ENCODE data around the gene RAB11FIP4.

RAB11FIP4 gene

DNA sequence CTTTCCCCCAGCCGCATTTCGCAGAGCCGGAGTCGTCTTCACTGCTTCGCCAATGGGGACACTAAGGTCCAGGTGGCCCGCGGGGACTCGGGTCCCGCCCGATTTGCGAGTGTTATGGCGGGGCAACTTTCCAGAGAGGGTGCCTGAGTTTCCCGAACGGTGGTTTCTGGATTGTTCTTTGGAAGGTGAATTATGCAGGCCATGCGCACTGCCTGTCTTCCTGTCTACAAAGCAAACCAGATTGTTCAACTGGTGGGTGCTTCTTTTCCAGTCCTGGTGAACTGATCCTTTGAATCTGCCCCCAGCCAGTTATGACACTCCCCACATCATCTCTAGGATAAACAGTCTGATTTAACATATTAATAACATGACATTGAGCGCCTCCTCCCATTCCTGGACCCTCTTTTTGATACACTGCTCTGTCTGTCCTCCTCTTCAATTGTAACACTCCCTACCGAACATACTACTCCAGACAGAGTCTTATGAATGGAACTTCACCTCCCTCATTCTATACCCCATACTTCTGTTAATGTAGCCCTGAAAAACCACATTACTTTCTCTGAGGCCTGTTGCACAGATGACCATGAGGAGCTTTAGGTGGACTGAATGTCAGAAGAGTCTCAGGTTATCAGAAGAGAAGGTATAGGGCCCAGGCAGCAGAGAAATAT lies 159.0 kb downstream of the RAB11FIP4 start:
- H3K27ac ChIP-seq: peak overlapping the region; percentile 97
- TF ChIP-seq CTCF (conservative IDR thresholded peaks at IDR 0.05): 0 out of 2 replicates have a peak, but pooled peaks have one; percentile 3

GRCh38 chr17:31552568-31552967 lies 161.1 kb downstream of the RAB11FIP4 start:
- no peak for TF ChIP-seq CTCF (conservative IDR thresholded peaks at IDR 0.05)

GRCh38 chr17:31553506-31553905 lies 162.0 kb downstream of the RAB11FIP4 start:
- no peak overlapping the region for H3K27ac ChIP-seq
- no peak for TF ChIP-seq CTCF (conservative IDR thresholded peaks at IDR 0.05)

More at GRCh38 chr17:31552568-31552967, 161.1 kb downstream of the RAB11FIP4 start:
- H3K27ac ChIP-seq: no peak overlapping the region

- no peak for TF ChIP-seq CTCF (conservative IDR thresholded peaks at IDR 0.05)
- no peak overlapping the region for H3K27ac ChIP-seq
Observed at GRCh38 chr17:31554930-31555329, 163.5 kb downstream of the RAB11FIP4 start.

GRCh38 chr17:31556969-31557645 lies 165.6 kb downstream of the RAB11FIP4 start:
- TF ChIP-seq CTCF (conservative IDR thresholded peaks at IDR 0.05): no peak
- no peak overlapping the region for H3K27ac ChIP-seq

DNA sequence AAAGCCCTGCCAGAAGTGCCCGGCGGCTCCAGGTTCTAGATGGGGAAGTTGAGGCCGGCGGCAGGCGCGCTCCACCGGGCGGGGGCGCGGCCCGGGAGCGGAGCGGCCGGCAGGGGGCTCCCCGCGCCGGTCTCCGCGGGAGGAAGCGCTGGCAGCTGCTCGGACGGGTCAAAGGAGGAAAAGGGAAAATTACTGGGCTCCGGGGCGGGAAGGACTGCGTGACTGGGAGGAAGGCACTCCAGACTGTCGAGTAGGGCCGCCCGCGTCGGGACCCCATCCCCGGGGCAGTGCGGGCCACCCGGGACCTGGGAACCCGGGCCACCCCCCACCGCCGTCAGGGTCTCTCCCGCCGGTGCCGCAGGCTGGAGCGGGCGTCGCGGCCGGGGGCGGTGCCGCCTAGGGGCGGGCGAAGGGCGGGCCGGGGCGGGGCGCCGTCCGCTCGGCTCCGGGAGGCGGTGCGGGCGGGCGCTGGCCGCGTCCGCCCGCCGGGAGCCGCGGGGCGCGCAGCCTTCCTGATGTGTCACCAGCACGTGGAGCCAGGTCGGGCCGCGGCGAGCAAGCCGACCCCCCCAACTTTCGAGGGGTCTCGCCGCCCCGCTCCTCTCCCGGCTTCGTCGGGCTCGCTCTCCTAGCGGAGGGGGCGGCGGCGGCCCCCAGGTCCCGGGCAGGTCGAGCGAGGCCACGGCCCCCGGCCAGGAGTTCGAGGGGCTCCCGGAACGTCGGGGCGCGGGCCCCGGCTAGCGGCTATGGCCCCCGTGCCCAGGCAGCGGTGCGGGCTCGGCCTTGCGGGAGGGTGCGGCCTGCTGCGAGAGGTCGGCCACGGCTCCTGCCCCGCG lies 167.5 kb downstream of the RAB11FIP4 start:
- peak overlapping the region; percentile 93 for H3K27ac ChIP-seq

More for the DNA sequence above, 167.5 kb downstream of the RAB11FIP4 start:
- TF ChIP-seq CTCF (conservative IDR thresholded peaks at IDR 0.05): peak; percentile 100
